HepG2 (cell line): ENCODE measurements around the gene DLG2. TPM values are rescaled to one million over a fixed set of nuclear protein-coding genes. Genes with fewer than 3 reads are reported as not detected.

Experiments
- ATAC-seq: fragments of 200-7000 bp; cut with Tn5 transposase; 3 replicates; pipeline ENCODE4 v1.9.1; 2020; ENCODE audit warnings: mild to moderate bottlenecking, moderate library complexity
- BruUV-seq: library from RNA; stranded (reverse); fragments of 400-500 nt; replicated peaks from 2 replicates; lab custom pipeline; 2021; lab: Mats Ljungman, UMichigan
- CTCF ChIA-PET: fragments of 300-600 bp; formaldehyde crosslinking; extraction: SDS; loops from one replicate; lab custom pipeline; 2021; ENCODE audit warnings: low total read pairs, inconsistent platforms, low intra/inter-chr PET ratio; lab: Yijun Ruan, JAX
- POLR2A ChIA-PET: fragments of 350-600 bp; sonication (Branson Sonifier 250); formaldehyde crosslinking; loops from one replicate; lab custom pipeline; 2020; ENCODE audit warnings: antibody characterized with exemption, inconsistent platforms; lab: Yijun Ruan, JAX
- DNase-seq: peaks from one replicate; pipeline ENCODE4 v3.0.0-alpha.2; 2015; ENCODE audit warnings: low spot score
- FAIRE-seq: peaks from 3 replicates; lab custom pipeline; 2011; peaks lifted over from hg19 to GRCh38; lab: Jason Lieb, UNC
- H2AFZ ChIP-seq: one replicate; pipeline ENCODE4 v1.6.1; 2011; ENCODE audit warnings: low read length, inconsistent platforms
- H3K27ac ChIP-seq: fragments of 300-600 bp; 3 replicates; pipeline ENCODE4 v1.8.0; 2011; ENCODE audit warnings: mixed run types, mild to moderate bottlenecking, mixed read lengths, low read length, inconsistent platforms; ENCODE audit not compliant: insufficient read depth; ENCODE audit errors: extremely low read length
- H3K27me3 ChIP-seq, 2 experiments: fragments of 200-600 bp in 1 of 2; 2 replicates in 1 of 2; 3 replicates in 1 of 2; pipeline versions ENCODE4 v1.6.0 to v1.8.0; 2011; ENCODE audit warnings: low read length in 2 of 2, mild to moderate bottlenecking in 2 of 2, moderate library complexity in 2 of 2, inconsistent platforms in 1 of 2; ENCODE audit not compliant: insufficient read depth in 2 of 2, control insufficient read depth in 1 of 2
- H3K36me3 ChIP-seq, 2 experiments: fragments of 200-600 bp in 1 of 2; replicated peaks in 1 of 2; 2 replicates in 1 of 2; 3 replicates in 1 of 2; pipeline versions ENCODE4 v1.5.1 to v1.8.0; 2011; ENCODE audit warnings: low read length in 2 of 2, inconsistent platforms in 1 of 2; ENCODE audit not compliant: insufficient read depth in 2 of 2, control insufficient read depth in 1 of 2
- H3K4me1 ChIP-seq: 2 replicates; pipeline ENCODE4 v1.5.1; 2012; ENCODE audit warnings: low read length, inconsistent platforms; ENCODE audit not compliant: insufficient read depth
- H3K4me2 ChIP-seq: 2 replicates; pipeline ENCODE4 v1.6.0; 2011; ENCODE audit warnings: low read depth, low read length, inconsistent platforms
- H3K4me3 ChIP-seq, 3 experiments: fragments of 200-600 bp in 1 of 3; sonication (generic), shearing (Covaris generic) in 1 of 3; replicated peaks in 1 of 3; 2 replicates each; pipeline ENCODE4 v1.5.1; 2011 to 2016; ENCODE audit warnings: low read length in 3 of 3, inconsistent platforms in 2 of 3, low read depth in 2 of 3, mild to moderate bottlenecking in 2 of 3, control low read depth in 1 of 3, mixed read lengths in 1 of 3; ENCODE audit not compliant: insufficient read depth in 1 of 3
- H3K79me2 ChIP-seq: one replicate; pipeline ENCODE4 v1.6.1; 2011; ENCODE audit warnings: low read length, inconsistent platforms; ENCODE audit not compliant: insufficient read depth
- H3K9ac ChIP-seq: 2 replicates; pipeline ENCODE4 v1.6.0; 2011; ENCODE audit warnings: mild to moderate bottlenecking, low read depth, low read length, inconsistent platforms; ENCODE audit not compliant: insufficient read depth
- H3K9me3 ChIP-seq: 2 replicates; pipeline ENCODE4 v1.5.1; 2012; ENCODE audit warnings: mild to moderate bottlenecking, low read length
- H4K20me1 ChIP-seq: 2 replicates; pipeline ENCODE4 v1.6.0; 2011; ENCODE audit warnings: inconsistent platforms, mild to moderate bottlenecking, low read length, moderate library complexity; ENCODE audit not compliant: insufficient read depth
- FOXK2 ChIP-seq: fragments of 450-650 bp; IDR thresholded peaks from 2 replicates; pipeline ENCODE4 v1.6.1; 2016
- HOXA3 ChIP-seq: sonication (generic); formaldehyde crosslinking; IDR thresholded peaks from 2 replicates; pipeline ENCODE4 v1.5.0; 2020; ENCODE audit warnings: missing genetic modification reagents
- JARID2 ChIP-seq: sonication (generic); formaldehyde crosslinking; IDR thresholded peaks from 2 replicates; pipeline ENCODE4 v1.8.1; 2023; ENCODE audit warnings: missing genetic modification reagents, inconsistent platforms; ENCODE audit not compliant: insufficient replicate concordance
- NFKB2 ChIP-seq: sonication (generic); formaldehyde crosslinking; IDR thresholded peaks from 2 replicates; pipeline ENCODE4 v1.4.0; 2020; ENCODE audit warnings: missing genetic modification reagents, borderline replicate concordance
- RXRA ChIP-seq: sonication (generic); formaldehyde crosslinking; IDR thresholded peaks from 2 replicates; pipeline ENCODE4 v1.5.1; 2020; ENCODE audit warnings: missing genetic modification reagents
- TOE1 ChIP-seq: sonication (generic); formaldehyde crosslinking; IDR thresholded peaks from 2 replicates; pipeline ENCODE4 v1.4.0; 2020; ENCODE audit warnings: mild to moderate bottlenecking, missing genetic modification reagents
- ZNF225 ChIP-seq: sonication (generic); formaldehyde crosslinking; IDR thresholded peaks from 2 replicates; pipeline ENCODE4 v1.4.0; 2020; ENCODE audit warnings: mild to moderate bottlenecking, missing genetic modification reagents
- WGBS: methylation state at CpG from one replicate; pipeline ENCODE4 v1.1.6; 2017; ENCODE audit warnings: low lambda C conversion rate; 5-methylcytosine and 5-hydroxymethylcytosine counted together
- in situ Hi-C: cut with HindIII; loops from 2 replicates; pipeline ENCODE4 v1.10.0; 2017; ENCODE audit warnings: low pct_unique_long_range_greater_than_20kb; ENCODE audit not compliant: extremely low pct_ligation_motif_present
- intact Hi-C: fragments of 100-400 bp; cut with micrococcal nuclease; formaldehyde crosslinking; loops from one replicate; pipeline ENCODE4 v1.10.0; 2022; ENCODE audit not compliant: unreplicated experiment
- polyA plus RNA-seq, 8 experiments: library from polyadenylated mRNA; depleted of rRNA in 3 of 8; stranded (reverse) in 7 of 8; unstranded in 1 of 8; fragments of >200 nt; fragmentation: Illumina TruSeq in 4 of 8; extraction: Trizol in 4 of 8; gene quantifications; 2 replicates each; pipeline versions ENCODE4 v1.2.1 to v1.2.3, GENCODE V29; 2011 to 2016; ENCODE audit warnings: low read depth in 4 of 8, missing spikeins in 1 of 8, mixed read lengths in 1 of 8; ENCODE audit not compliant: insufficient read depth in 1 of 8
- total RNA-seq, 5 experiments: library from RNA; depleted of rRNA; stranded (reverse); fragments of >200 nt; fragmentation: Illumina TruSeq; extraction: Trizol; gene quantifications; 2 replicates each; pipeline ENCODE4 v1.2.3, GENCODE V29; 2016; ENCODE audit warnings: low read depth in 1 of 5
- TF ChIP-seq, protein P1 (sequence below): sonication (generic); formaldehyde crosslinking; IDR thresholded peaks from 2 replicates; pipeline ENCODE4 v1.4.0; 2020; ENCODE audit warnings: missing genetic modification reagents, borderline replicate concordance
- TF ChIP-seq, protein P2 (sequence below): sonication (generic); formaldehyde crosslinking; IDR thresholded peaks from 2 replicates; pipeline ENCODE4 v1.4.0; 2020; ENCODE audit warnings: mild to moderate bottlenecking, missing genetic modification reagents
- TF ChIP-seq, protein P3 (sequence below): sonication (generic); formaldehyde crosslinking; IDR thresholded peaks from 2 replicates; pipeline ENCODE4 v1.5.0; 2020; ENCODE audit warnings: missing genetic modification reagents, mild to moderate bottlenecking, borderline replicate concordance
- TF ChIP-seq, protein P4 (sequence below): sonication (generic); formaldehyde crosslinking; IDR thresholded peaks from 2 replicates; pipeline ENCODE4 v1.8.1; 2023; ENCODE audit warnings: missing genetic modification reagents, mild to moderate bottlenecking, borderline replicate concordance

Gene DLG2
- total and polyA plus RNA-seq, 2 of the 13 experiments (the other 11 are each of a cell fraction or from before 2014, with no cell fraction given), result 0.46 to 1.0 TPM

DNA sequence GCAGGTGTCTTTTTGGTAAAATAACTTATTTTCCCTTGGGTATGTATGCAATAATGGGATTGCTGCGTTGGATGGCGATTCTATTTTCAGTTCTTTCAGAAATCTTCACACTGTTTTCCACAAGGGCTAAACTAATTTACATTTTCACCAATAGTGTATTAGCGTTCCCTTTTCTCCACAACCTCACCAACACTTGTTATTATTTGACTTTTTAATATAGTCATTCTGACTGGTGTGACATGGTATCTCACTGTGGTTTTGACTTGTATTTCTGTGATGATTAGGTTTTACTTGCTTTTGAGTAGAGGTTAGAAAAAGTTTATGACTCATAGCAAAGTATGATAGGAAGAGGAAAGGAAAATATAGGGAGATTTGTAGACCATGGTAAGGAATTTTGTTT lies 92.3 kb downstream of the DLG2 start:
- FAIRE-seq (no peak), ATAC-seq (no peak), DNase-seq (no peak)
- Histone ChIP-seq H3K27ac (no peak overlapping the region), H3K9me3 (peaks cover 5% of the 10 kb centered on the region), H3K36me3 (no peaks in the 10 kb centered on the region), H3K4me2 (no peak overlapping the region), H3K9ac (no peak overlapping the region), H3K4me1 (no peaks in the 10 kb centered on the region), H4K20me1 (no peaks in the 10 kb centered on the region), H3K4me3 (no peak overlapping the region), H3K79me2 (no peaks in the 10 kb centered on the region), H3K27me3 (no peaks in the 10 kb centered on the region), H2AFZ (no peak overlapping the region)
- ChIA-PET CTCF (no interaction called here), POLR2A (no interaction called here)
- intact Hi-C loops, result no loop called here
- TF ChIP-seq, protein P1, sequence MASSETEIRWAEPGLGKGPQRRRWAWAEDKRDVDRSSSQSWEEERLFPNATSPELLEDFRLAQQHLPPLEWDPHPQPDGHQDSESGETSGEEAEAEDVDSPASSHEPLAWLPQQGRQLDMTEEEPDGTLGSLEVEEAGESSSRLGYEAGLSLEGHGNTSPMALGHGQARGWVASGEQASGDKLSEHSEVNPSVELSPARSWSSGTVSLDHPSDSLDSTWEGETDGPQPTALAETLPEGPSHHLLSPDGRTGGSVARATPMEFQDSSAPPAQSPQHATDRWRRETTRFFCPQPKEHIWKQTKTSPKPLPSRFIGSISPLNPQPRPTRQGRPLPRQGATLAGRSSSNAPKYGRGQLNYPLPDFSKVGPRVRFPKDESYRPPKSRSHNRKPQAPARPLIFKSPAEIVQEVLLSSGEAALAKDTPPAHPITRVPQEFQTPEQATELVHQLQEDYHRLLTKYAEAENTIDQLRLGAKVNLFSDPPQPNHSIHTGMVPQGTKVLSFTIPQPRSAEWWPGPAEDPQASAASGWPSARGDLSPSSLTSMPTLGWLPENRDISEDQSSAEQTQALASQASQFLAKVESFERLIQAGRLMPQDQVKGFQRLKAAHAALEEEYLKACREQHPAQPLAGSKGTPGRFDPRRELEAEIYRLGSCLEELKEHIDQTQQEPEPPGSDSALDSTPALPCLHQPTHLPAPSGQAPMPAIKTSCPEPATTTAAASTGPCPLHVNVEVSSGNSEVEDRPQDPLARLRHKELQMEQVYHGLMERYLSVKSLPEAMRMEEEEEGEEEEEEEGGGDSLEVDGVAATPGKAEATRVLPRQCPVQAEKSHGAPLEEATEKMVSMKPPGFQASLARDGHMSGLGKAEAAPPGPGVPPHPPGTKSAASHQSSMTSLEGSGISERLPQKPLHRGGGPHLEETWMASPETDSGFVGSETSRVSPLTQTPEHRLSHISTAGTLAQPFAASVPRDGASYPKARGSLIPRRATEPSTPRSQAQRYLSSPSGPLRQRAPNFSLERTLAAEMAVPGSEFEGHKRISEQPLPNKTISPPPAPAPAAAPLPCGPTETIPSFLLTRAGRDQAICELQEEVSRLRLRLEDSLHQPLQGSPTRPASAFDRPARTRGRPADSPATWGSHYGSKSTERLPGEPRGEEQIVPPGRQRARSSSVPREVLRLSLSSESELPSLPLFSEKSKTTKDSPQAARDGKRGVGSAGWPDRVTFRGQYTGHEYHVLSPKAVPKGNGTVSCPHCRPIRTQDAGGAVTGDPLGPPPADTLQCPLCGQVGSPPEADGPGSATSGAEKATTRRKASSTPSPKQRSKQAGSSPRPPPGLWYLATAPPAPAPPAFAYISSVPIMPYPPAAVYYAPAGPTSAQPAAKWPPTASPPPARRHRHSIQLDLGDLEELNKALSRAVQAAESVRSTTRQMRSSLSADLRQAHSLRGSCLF (CRISPR knock-in tag), result no peak
- 3% methylated on average over 3 of the region's 3 CpGs for WGBS
- no TSS peak for BruUV-seq
- in situ Hi-C loops, result no loop called here

DNA sequence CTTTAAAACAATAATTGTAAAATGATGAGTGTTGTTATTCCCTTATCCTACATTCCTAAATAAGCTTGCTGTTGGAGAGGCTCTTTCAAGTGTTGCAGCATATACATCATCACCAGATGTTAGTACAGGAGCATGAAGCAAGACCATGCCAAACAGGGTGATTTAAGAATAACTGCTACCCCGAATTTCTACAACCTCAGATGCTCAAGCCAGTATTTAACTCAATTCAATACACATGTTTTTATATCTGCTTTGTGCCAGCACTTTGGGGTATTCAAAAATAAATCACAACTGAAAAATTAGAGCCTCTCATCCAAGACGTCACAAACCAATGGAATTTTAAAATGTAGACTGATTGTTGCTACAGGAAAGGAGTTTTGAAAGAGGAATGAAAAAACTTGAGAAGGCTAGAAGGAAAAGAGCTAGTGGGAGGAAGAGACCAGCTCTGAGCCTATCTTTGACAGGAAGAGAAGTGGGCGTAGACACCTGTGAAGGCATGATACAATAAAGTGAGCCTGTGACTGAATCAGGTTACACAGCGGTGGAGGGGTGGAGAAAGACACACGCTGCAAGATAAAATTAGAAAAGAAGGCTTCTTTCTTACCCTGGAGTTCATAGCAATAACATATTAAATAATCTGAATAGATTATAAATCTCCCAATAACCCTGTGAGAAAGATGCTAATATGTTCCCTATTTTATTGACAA lies 95.8 kb downstream of the DLG2 start:
- H3K36me3 ChIP-seq, result no peaks in the 10 kb centered on the region
- ChIA-PET CTCF (no interaction called here), POLR2A (no interaction called here)
- no peaks in the 10 kb centered on the region for H3K79me2 ChIP-seq
- in situ Hi-C loops (no loop called here), intact Hi-C loops (no loop called here)
- H3K9ac ChIP-seq, result no peak overlapping the region
- TF ChIP-seq TOE1 (CRISPR knock-in tag), result no peak
- TF ChIP-seq NFKB2, result no peak
- no peak for TF ChIP-seq RXRA (CRISPR knock-in tag)
- TF ChIP-seq, protein P2, sequence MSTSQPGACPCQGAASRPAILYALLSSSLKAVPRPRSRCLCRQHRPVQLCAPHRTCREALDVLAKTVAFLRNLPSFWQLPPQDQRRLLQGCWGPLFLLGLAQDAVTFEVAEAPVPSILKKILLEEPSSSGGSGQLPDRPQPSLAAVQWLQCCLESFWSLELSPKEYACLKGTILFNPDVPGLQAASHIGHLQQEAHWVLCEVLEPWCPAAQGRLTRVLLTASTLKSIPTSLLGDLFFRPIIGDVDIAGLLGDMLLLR (CRISPR knock-in tag), result no peak
- TF ChIP-seq HOXA3, result no peak
- TF ChIP-seq, protein P3, sequence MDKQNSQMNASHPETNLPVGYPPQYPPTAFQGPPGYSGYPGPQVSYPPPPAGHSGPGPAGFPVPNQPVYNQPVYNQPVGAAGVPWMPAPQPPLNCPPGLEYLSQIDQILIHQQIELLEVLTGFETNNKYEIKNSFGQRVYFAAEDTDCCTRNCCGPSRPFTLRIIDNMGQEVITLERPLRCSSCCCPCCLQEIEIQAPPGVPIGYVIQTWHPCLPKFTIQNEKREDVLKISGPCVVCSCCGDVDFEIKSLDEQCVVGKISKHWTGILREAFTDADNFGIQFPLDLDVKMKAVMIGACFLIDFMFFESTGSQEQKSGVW, result no peak
- no peak for TF ChIP-seq JARID2 (CRISPR knock-in tag)
- TF ChIP-seq ZNF225 (CRISPR knock-in tag), result no peak
- TF ChIP-seq, protein P4, sequence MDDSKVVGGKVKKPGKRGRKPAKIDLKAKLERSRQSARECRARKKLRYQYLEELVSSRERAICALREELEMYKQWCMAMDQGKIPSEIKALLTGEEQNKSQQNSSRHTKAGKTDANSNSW (CRISPR knock-in tag), result no peak
- no peak for TF ChIP-seq FOXK2
- ATAC-seq (no peak), FAIRE-seq (no peak), DNase-seq (no peak)
- H3K4me1 ChIP-seq, result no peaks in the 10 kb centered on the region
- no peak overlapping the region for H3K27ac ChIP-seq
- peaks cover 5% of the 10 kb centered on the region for H3K9me3 ChIP-seq
- no peak overlapping the region for H2AFZ ChIP-seq
- WGBS, result under 1% methylated on average over 5 of the region's 5 CpGs
- no peak overlapping the region for H3K4me3 ChIP-seq
- H3K27me3 ChIP-seq, result no peaks in the 10 kb centered on the region
- H3K4me2 ChIP-seq, result no peak overlapping the region
- BruUV-seq, result no TSS peak
- H4K20me1 ChIP-seq, result no peaks in the 10 kb centered on the region
